GM04503 (cell line): ENCODE results near the gene CDC73.

Source experiments
- DNase-seq: peaks from one replicate; pipeline ENCODE4 v3.0.0-alpha.2; 2012; ENCODE audit warnings: low read depth

The CDC73 gene

GRCh38 chr1:193121616-193122593 is at the start of gene CDC73:
TSS of gene CDC73 (plus strand) at chr1:193122031. CDS start at chr1:193122201, 170 bp downstream.
- DNase-seq: peak; percentile 79

GRCh38 chr1:193077991-193078390 is 43.8 kb upstream of the CDC73 start:
- no peak for DNase-seq

DNA sequence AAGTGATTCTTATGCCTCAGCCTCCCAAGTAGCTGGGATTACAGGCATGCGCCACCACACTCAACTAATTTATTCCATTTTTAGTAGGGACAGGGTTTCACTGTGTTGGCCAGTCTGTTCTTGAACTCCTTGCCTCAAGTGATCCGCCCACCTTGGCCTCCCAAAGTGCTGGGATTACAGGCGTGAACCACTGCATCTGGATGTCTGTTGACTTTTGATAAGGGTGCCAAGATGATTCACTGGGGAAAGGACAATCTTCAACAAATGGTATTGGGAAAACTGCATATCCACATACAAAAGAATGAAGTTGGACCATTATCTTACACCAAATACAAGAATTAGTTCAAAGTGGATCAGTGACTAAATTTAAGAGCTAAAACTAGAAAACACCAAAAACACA is 42.6 kb upstream of the CDC73 start:
- DNase-seq: no peak

GRCh38 chr1:193083365-193084088 is 38.3 kb upstream of the CDC73 start:
- no peak for DNase-seq

DNA sequence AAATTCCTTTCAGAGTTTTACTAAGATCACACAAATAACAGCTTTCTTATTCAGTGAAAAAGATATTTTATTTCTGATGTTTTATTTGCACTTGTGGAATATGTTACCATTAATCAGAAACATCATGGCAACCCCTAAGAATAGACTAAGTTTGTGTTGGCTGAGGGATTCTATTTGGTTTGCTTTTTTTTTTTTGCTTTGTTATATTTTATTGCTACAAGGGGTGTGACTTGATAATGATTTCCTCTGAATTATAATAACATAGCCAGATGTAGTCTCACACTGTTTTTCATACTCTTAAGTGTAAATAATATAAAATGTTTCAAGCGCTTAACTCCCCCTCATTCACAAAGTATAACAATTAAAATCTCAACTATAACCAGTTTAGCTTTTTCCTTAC is 36.6 kb upstream of the CDC73 start:
- DNase-seq: no peak

- no peak for DNase-seq
These were observed 35.5 kb upstream of the CDC73 start for GRCh38 chr1:193086342-193086741.

GRCh38 chr1:193087893-193088292 is 33.9 kb upstream of the CDC73 start:
- no peak for DNase-seq

DNA sequence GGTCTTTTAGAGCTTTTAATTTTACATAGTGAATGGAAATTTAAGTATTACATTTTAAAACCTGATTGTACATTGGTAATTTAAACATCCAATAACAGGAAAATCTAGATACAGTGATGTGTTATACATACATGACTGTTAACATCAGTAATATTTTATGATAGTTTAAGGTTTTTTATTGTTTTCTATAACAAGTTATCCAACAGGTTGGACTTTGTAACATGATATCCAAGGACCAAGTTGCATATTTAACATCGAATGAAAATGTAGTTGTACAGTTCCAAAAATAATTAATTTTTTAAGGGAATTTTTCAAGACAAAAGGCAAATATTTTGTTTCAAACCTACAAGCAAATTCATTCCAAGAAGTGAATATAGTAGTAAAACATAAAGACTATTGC is 31.0 kb upstream of the CDC73 start:
- DNase-seq: no peak

- DNase-seq: no peak
These were observed 27.7 kb upstream of the CDC73 start for GRCh38 chr1:193094112-193094511.

DNA sequence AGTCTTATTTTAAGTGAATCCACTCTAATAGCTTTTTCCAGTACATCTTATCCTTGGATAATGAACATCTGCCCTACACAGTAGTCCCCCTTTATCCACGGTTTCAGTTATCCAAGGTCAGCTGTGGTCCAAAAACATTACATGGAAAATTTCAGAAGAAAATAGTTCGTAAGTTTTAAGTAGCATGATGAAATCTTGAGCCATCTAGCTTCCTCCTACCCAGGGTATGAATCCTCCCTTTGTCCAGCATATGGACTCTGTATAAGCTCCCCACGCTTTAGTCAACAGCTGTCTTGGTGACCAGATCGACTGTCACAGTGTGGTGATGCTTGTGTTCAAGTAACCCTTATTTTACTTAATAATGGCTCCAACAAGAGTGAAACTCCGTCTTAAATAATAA is 19.2 kb upstream of the CDC73 start:
- DNase-seq: no peak

DNA sequence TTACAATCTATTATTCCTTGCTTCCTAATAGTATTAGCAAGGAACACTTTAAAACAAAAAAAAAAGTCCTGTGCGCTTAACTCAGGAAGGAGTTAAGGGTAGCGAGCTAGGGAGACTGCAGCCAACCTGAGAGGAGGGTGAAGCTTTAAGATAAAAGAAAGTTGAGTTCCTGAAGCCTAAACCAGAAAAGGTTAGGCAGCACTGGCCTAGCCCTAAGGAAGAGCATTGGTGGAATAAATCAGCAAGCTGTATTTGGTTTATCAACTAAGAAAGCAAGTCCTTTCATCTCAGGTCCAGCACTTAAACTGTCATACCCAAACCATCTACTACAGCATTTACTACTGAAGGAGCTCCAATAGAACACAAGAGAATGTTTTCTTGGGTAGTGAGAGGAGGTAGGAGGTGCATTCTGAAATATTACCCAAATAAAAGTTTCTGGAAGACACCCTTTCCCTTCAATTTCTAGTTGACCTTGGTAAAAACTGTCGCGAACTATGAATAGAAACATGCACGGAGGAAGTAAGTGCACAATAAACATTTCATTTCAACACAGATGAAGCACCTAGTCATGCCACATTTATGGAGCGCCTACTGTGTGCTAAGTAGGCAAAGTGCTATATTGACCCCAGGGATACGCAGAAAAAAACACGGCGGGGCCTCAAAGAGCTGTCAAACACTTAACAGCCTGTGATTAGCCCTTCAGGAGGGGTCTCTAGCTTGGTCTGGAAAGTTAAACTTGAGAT is 17.9 kb upstream of the CDC73 start:
- DNase-seq: no peak

- no peak for DNase-seq
These were observed 17.3 kb upstream of the CDC73 start for GRCh38 chr1:193104502-193104906.

GRCh38 chr1:193104907-193105820 is 16.7 kb upstream of the CDC73 start, which contains the start of gene GLRX2:
TSS of gene GLRX2 (minus strand) at chr1:193105414. CDS start at chr1:193105382, 32 bp downstream.
- DNase-seq: peak; percentile 47

- no peak for DNase-seq
These were observed 16.0 kb upstream of the CDC73 start for GRCh38 chr1:193105821-193106177.

- no peak for DNase-seq
These were observed 13.4 kb upstream of the CDC73 start for GRCh38 chr1:193108471-193108870.

GRCh38 chr1:193109619-193110018 is 12.2 kb upstream of the CDC73 start:
- no peak for DNase-seq

GRCh38 chr1:193110246-193110645 is 11.6 kb upstream of the CDC73 start:
- DNase-seq: no peak

- no peak for DNase-seq
These were observed 11.0 kb upstream of the CDC73 start for GRCh38 chr1:193110864-193111263.

GRCh38 chr1:193111641-193112090 is 10.2 kb upstream of the CDC73 start:
- DNase-seq: peak; percentile 54

GRCh38 chr1:193113258-193113991 is 8.4 kb upstream of the CDC73 start:
- DNase-seq: no peak

GRCh38 chr1:193113992-193114332 is 7.9 kb upstream of the CDC73 start:
- no peak for DNase-seq
